IMR-90 (cell line): ENCODE measurements around the gene NGFR. TPM values are rescaled to one million over a fixed set of nuclear protein-coding genes. Genes with fewer than 3 reads are reported as not detected.

Experiments
- ATAC-seq: fragments of 200-7000 bp; cut with Tn5 transposase; 2 replicates; pipeline ENCODE4 v1.9.1; 2020; ENCODE audit warnings: low read depth, mild to moderate bottlenecking, moderate library complexity
- BruUV-seq: library from RNA; stranded (reverse); fragments of 400-500 nt; replicated peaks from 2 replicates; lab custom pipeline; 2021; lab: Mats Ljungman, UMichigan
- CTCF ChIA-PET: fragments of 300-600 bp; formaldehyde crosslinking; extraction: SDS; loops from one replicate; lab custom pipeline; 2021; ENCODE audit warnings: antibody characterized with exemption; lab: Yijun Ruan, JAX
- POLR2A ChIA-PET: fragments of 300-600 bp; sonication (Branson Sonifier 250); formaldehyde crosslinking; loops from one replicate; lab custom pipeline; 2022; ENCODE audit warnings: antibody characterized with exemption; ENCODE audit not compliant: unreplicated experiment; lab: Charles Lee
- DNase-seq: peaks from one replicate; pipeline ENCODE4 v3.0.0; 2013
- H2AFZ ChIP-seq: replicated peaks from 2 replicates; pipeline ENCODE3; 2013; ENCODE audit warnings: low read length, mild to moderate bottlenecking; ENCODE audit not compliant: poor library complexity
- H2AK5ac ChIP-seq: 2 replicates; pipeline ENCODE4 v1.6.1; 2013; ENCODE audit warnings: low read depth, low read length, inconsistent platforms
- H2AK9ac ChIP-seq: replicated peaks from 2 replicates; pipeline ENCODE3; 2013; ENCODE audit warnings: mild to moderate bottlenecking, low read depth, low read length, moderate library complexity; ENCODE audit not compliant: poor library complexity
- H2BK120ac ChIP-seq: 2 replicates; pipeline ENCODE4 v1.6.1; 2013; ENCODE audit warnings: low read depth, low read length, inconsistent platforms
- H2BK15ac ChIP-seq: 3 replicates; pipeline ENCODE4 v1.6.1; 2013; ENCODE audit warnings: low read depth, low read length, inconsistent platforms
- H2BK20ac ChIP-seq: 2 replicates; pipeline ENCODE4 v1.6.1; 2013; ENCODE audit warnings: low read depth, mild to moderate bottlenecking, inconsistent platforms, low read length, moderate library complexity
- H2BK5ac ChIP-seq: 2 replicates; pipeline ENCODE4 v1.6.1; 2013; ENCODE audit warnings: mild to moderate bottlenecking, low read depth, low read length, inconsistent platforms; ENCODE audit not compliant: poor library complexity, severe bottlenecking
- H3K14ac ChIP-seq: replicated peaks from 2 replicates; pipeline ENCODE4 v1.6.1; 2013; ENCODE audit warnings: low read depth, low read length, inconsistent platforms
- H3K18ac ChIP-seq: 2 replicates; pipeline ENCODE4 v1.6.1; 2013; ENCODE audit warnings: low read depth, low read length, control low read depth
- H3K23ac ChIP-seq: 2 replicates; pipeline ENCODE4 v1.6.1; 2013; ENCODE audit warnings: low read depth, low read length, inconsistent platforms
- H3K27ac ChIP-seq: 2 replicates; pipeline ENCODE4 v1.5.1; 2013; ENCODE audit warnings: mild to moderate bottlenecking, control low read depth, low read length; ENCODE audit not compliant: insufficient read depth
- H3K27me3 ChIP-seq: 2 replicates; pipeline ENCODE4 v1.6.1; 2013; ENCODE audit warnings: low read length; ENCODE audit not compliant: control insufficient read depth, insufficient read depth
- H3K36me3 ChIP-seq: 2 replicates; pipeline ENCODE4 v1.6.1; 2013; ENCODE audit warnings: low read length, mixed read lengths; ENCODE audit not compliant: control insufficient read depth, insufficient read depth
- H3K4ac ChIP-seq: 2 replicates; pipeline ENCODE4 v1.6.1; 2013; ENCODE audit warnings: low read depth, low read length, inconsistent platforms
- H3K4me1 ChIP-seq: 2 replicates; pipeline ENCODE4 v1.6.1; 2013; ENCODE audit warnings: low read length, mixed read lengths; ENCODE audit not compliant: control insufficient read depth, insufficient read depth
- H3K4me2 ChIP-seq: 2 replicates; pipeline ENCODE4 v1.6.1; 2013; ENCODE audit warnings: low read depth, mild to moderate bottlenecking, control low read depth, low read length, moderate library complexity
- H3K4me3 ChIP-seq: 2 replicates; pipeline ENCODE4 v1.5.1; 2013; ENCODE audit warnings: low read depth, mild to moderate bottlenecking, control low read depth, low read length, moderate library complexity; ENCODE audit not compliant: insufficient read depth
- H3K56ac ChIP-seq: 2 replicates; pipeline ENCODE4 v1.6.1; 2013; ENCODE audit warnings: low read length, inconsistent platforms; ENCODE audit not compliant: insufficient read depth; ENCODE audit errors: extremely low read depth
- H3K79me1 ChIP-seq, 2 experiments: 2 replicates each; pipeline ENCODE4 v1.6.1; 2013; ENCODE audit warnings: low read length in 2 of 2, inconsistent platforms in 1 of 2, low read depth in 1 of 2
- H3K9ac ChIP-seq: 2 replicates; pipeline ENCODE4 v1.6.1; 2013; ENCODE audit warnings: low read depth, low read length, control low read depth
- H3K9me1 ChIP-seq: 2 replicates; pipeline ENCODE4 v1.6.1; 2013; ENCODE audit warnings: low read length, inconsistent platforms; ENCODE audit not compliant: insufficient read depth
- H3K9me3 ChIP-seq: 2 replicates; pipeline ENCODE4 v1.6.1; 2013; ENCODE audit warnings: low read length; ENCODE audit not compliant: control insufficient read depth, insufficient read depth
- H4K20me1 ChIP-seq: 2 replicates; pipeline ENCODE4 v1.6.1; 2013; ENCODE audit warnings: low read length, inconsistent platforms; ENCODE audit not compliant: insufficient read depth
- H4K5ac ChIP-seq: 2 replicates; pipeline ENCODE4 v1.6.1; 2013; ENCODE audit warnings: mild to moderate bottlenecking, low read depth, low read length, control low read depth
- H4K8ac ChIP-seq, 2 experiments: 2 replicates each; pipeline ENCODE4 v1.6.1; 2013; ENCODE audit warnings: low read depth in 2 of 2, low read length in 2 of 2, control low read depth in 1 of 2, inconsistent platforms in 1 of 2
- H4K91ac ChIP-seq: 2 replicates; pipeline ENCODE4 v1.6.1; 2013; ENCODE audit warnings: low read depth, low read length, inconsistent platforms; ENCODE audit not compliant: insufficient read depth
- BHLHE40 ChIP-seq: fragments of 150-350 bp; IDR thresholded peaks from 2 replicates; pipeline ENCODE4 v1.6.1; 2016; ENCODE audit warnings: mild to moderate bottlenecking, low read depth, low read length
- CEBPB ChIP-seq: IDR thresholded peaks from 2 replicates; pipeline ENCODE4 v1.6.1; 2012; ENCODE audit warnings: low read depth, low read length, improper control_type of control experiment
- CHD1 ChIP-seq: IDR thresholded peaks from 2 replicates; pipeline ENCODE4 v1.6.1; 2012; ENCODE audit warnings: low read depth, low read length, improper control_type of control experiment
- CTCF ChIP-seq: conservative IDR thresholded peaks from 2 replicates; pipeline ENCODE4 v1.5.1; 2012; ENCODE audit warnings: mild to moderate bottlenecking, low read depth, low read length, improper control_type of control experiment
- FOS ChIP-seq: fragments of 150-350 bp; IDR thresholded peaks from 2 replicates; pipeline ENCODE4 v1.6.1; 2016; ENCODE audit warnings: low read depth, low read length
- MAFK ChIP-seq: IDR thresholded peaks from 2 replicates; pipeline ENCODE4 v1.6.1; 2012; ENCODE audit warnings: low read depth, low read length, improper control_type of control experiment
- MAZ ChIP-seq: IDR thresholded peaks from 2 replicates; pipeline ENCODE4 v1.6.1; 2012; ENCODE audit warnings: low read depth, mild to moderate bottlenecking, low read length, improper control_type of control experiment, moderate library complexity, borderline replicate concordance
- MXI1 ChIP-seq: IDR thresholded peaks from 2 replicates; pipeline ENCODE4 v1.6.1; 2012; ENCODE audit warnings: low read depth, mild to moderate bottlenecking, low read length, moderate library complexity, borderline replicate concordance
- NFE2L2 ChIP-seq: fragments of 150-350 bp; IDR thresholded peaks from 2 replicates; pipeline ENCODE4 v1.6.1; 2016; ENCODE audit warnings: low read depth, mild to moderate bottlenecking, low read length
- POLR2A ChIP-seq: IDR thresholded peaks from 2 replicates; pipeline ENCODE4 v1.6.1; 2012; ENCODE audit warnings: mild to moderate bottlenecking, low read depth, low read length
- RAD21 ChIP-seq: IDR thresholded peaks from 2 replicates; pipeline ENCODE4 v1.6.1; 2012; ENCODE audit warnings: low read length, improper control_type of control experiment
- RCOR1 ChIP-seq: IDR thresholded peaks from 2 replicates; pipeline ENCODE4 v1.6.1; 2012; ENCODE audit warnings: mild to moderate bottlenecking, low read length, improper control_type of control experiment; ENCODE audit not compliant: insufficient replicate concordance
- RFX5 ChIP-seq: IDR thresholded peaks from 2 replicates; pipeline ENCODE4 v1.8.0; 2012; ENCODE audit warnings: low read depth, mild to moderate bottlenecking, low read length, moderate library complexity
- SMC3 ChIP-seq: fragments of 150-350 bp; IDR thresholded peaks from 2 replicates; pipeline ENCODE4 v1.6.1; 2016; ENCODE audit warnings: low read depth, mild to moderate bottlenecking, antibody characterized with exemption, low read length, moderate library complexity
- USF2 ChIP-seq: fragments of 150-350 bp; IDR thresholded peaks from 2 replicates; pipeline ENCODE4 v1.6.1; 2017; ENCODE audit warnings: mild to moderate bottlenecking, antibody characterized with exemption, low read length, low read depth
- WGBS, 2 experiments: methylation state at CpG; one replicate each; pipeline versions ENCODE4 v1.1.5 to v1.1.7; 2013; ENCODE audit warnings: missing lambda C conversion rate in 2 of 2; ENCODE audit not compliant: insufficient read length in 1 of 2; ENCODE audit errors: extremely low coverage in 2 of 2; 5-methylcytosine and 5-hydroxymethylcytosine counted together
- dilution Hi-C: fragments of 300-500 bp; cut with HindIII; formaldehyde crosslinking; loops from one replicate; pipeline ENCODE4 v1.14.3; 2018; ENCODE audit warnings: low sequenced_read_pairs; ENCODE audit not compliant: unreplicated experiment
- in situ Hi-C: fragments of 300-500 bp; cut with MboI; formaldehyde crosslinking; loops from 3 replicates; pipeline ENCODE4 v1.14.3; 2019; ENCODE audit warnings: low sequenced_read_pairs, inconsistent platforms, mixed read lengths
- intact Hi-C: fragments of 100-400 bp; cut with micrococcal nuclease; formaldehyde crosslinking; loops from 2 replicates; pipeline ENCODE4 v1.10.0; 2022
- polyA plus RNA-seq, 3 experiments: library from polyadenylated mRNA; depleted of rRNA; stranded (reverse); fragments of >200 nt; gene quantifications; 2 replicates each; pipeline ENCODE4 v1.2.3, GENCODE V29; 2012; ENCODE audit warnings: low replicate concordance in 1 of 3
- total RNA-seq: library from RNA; depleted of rRNA; stranded (reverse); fragments of >200 nt; gene quantifications from 2 replicates; pipeline ENCODE4 v1.2.3, GENCODE V29; 2012
- TF ChIP-seq, protein P1 (sequence below): fragments of 150-350 bp; IDR thresholded peaks from 2 replicates; pipeline ENCODE4 v1.6.1; 2016; ENCODE audit warnings: low read depth, mild to moderate bottlenecking, low read length, moderate library complexity, borderline replicate concordance

Gene NGFR
- total and polyA plus RNA-seq, 2 of the 4 experiments (the other 2 are of a cell fraction) = 0.15 to 0.18 TPM

DNA sequence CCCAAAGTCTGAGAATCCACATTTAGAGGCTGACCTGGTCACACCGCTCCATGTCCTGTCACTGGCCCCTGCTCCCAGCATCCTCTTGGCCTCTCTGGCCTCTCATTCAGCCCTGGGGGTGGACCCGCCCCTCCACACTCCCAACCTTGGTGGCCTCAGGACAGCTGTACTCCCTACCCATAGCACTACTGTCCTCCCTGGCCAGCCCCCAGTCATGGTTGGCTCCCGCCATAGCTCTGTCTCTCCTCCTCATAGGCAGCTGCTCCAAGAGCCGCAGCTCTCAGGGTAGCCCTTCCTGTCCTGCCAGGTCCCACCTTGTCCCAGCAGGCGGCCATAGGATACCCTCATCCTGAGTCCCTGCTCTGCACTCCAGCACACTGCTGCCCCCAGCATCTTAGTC lies 42.4 kb upstream of the NGFR start:
- H4K91ac ChIP-seq = no peak overlapping the region
- no peak overlapping the region for H2AFZ ChIP-seq
- in situ Hi-C loops = no loop called here
- H3K4me2 ChIP-seq = no peak overlapping the region
- no peak overlapping the region for H3K4me3 ChIP-seq
- peaks cover 3% of the 10 kb centered on the region; the same call in 1 of the 2 replicates for H3K9me1 ChIP-seq
- no peak overlapping the region for H3K4ac ChIP-seq
- no peak overlapping the region for H3K9ac ChIP-seq
- H3K18ac ChIP-seq = no peak overlapping the region
- TF ChIP-seq CEBPB (no peak), RAD21 (no peak), RCOR1 (no peak), POLR2A (no peak), MXI1 (no peak), CHD1 (no peak), MAZ (no peak), CTCF (no peak), USF2 (no peak), RFX5 (no peak), SMC3 (no peak), NFE2L2 (no peak), MAFK (no peak), BHLHE40 (no peak), FOS (no peak)
- TF ChIP-seq, protein P1, sequence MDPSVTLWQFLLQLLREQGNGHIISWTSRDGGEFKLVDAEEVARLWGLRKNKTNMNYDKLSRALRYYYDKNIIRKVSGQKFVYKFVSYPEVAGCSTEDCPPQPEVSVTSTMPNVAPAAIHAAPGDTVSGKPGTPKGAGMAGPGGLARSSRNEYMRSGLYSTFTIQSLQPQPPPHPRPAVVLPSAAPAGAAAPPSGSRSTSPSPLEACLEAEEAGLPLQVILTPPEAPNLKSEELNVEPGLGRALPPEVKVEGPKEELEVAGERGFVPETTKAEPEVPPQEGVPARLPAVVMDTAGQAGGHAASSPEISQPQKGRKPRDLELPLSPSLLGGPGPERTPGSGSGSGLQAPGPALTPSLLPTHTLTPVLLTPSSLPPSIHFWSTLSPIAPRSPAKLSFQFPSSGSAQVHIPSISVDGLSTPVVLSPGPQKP = no peak
- H3K23ac ChIP-seq = no peak overlapping the region
- no peaks in the 10 kb centered on the region for H3K36me3 ChIP-seq
- no peaks in the 10 kb centered on the region for H3K79me1 ChIP-seq
- DNase-seq (no peak), ATAC-seq (no peak)
- no peak overlapping the region for H2BK20ac ChIP-seq
- dilution Hi-C loops = no loop called here
- ChIA-PET CTCF (no interaction called here), POLR2A (no interaction called here)
- H3K4me1 ChIP-seq = peaks cover 6% of the 10 kb centered on the region
- H3K9me3 ChIP-seq = no peaks in the 10 kb centered on the region
- no peak overlapping the region for H2BK5ac ChIP-seq
- H2BK120ac ChIP-seq = no peak overlapping the region
- no peak overlapping the region for H3K27ac ChIP-seq
- 94% methylated on average over 2 of the region's 5 CpGs; no CpG with 5 or more reads in 1 of the 2 experiments for WGBS, 2 experiments
- H4K5ac ChIP-seq = no peak overlapping the region
- H2AK9ac ChIP-seq = no peak overlapping the region
- peaks cover 17% of the 10 kb centered on the region for H3K27me3 ChIP-seq
- H2BK15ac ChIP-seq = no peak overlapping the region
- H3K56ac ChIP-seq = no peak overlapping the region
- no peak overlapping the region for H2AK5ac ChIP-seq
- intact Hi-C loops = no loop called here
- H4K8ac ChIP-seq = no peak overlapping the region
- no peaks in the 10 kb centered on the region for H4K20me1 ChIP-seq
- BruUV-seq = no TSS peak
- H3K14ac ChIP-seq = no peak overlapping the region
